Posterior vena cava (tissue), 2 donors: ENCODE results near the gene SMIM24. TPM values are rescaled to one million over a fixed set of nuclear protein-coding genes. Genes with fewer than 3 reads are reported as not detected.

Experiments
- DNase-seq: peaks from one replicate; pipeline ENCODE4 v3.0.0-alpha.2; 2020; ENCODE audit warnings: low spot score
- intact Hi-C, 2 donors: fragments of 100-400 bp; cut with DNase I; formaldehyde crosslinking; loops; one replicate each; pipeline versions ENCODE4 v1.14.1 to v1.14.2; 2022 to 2023
- total RNA-seq, 2 donors: library from RNA; stranded (reverse); fragmentation: NEBNext Ultra II Directional; extraction: Animal tissue kit (Norgen Biotek cat#: 25700); gene quantifications; one replicate each; pipeline ENCODE4 v1.2.1, GENCODE V29; 2021
- donor health status: DM: yes; HTN: yes; CAD: no.
- donor health status: DM: yes; HTN: yes; CAD: no.

SMIM24 gene
- total RNA-seq, 2 donors from 2014 or later = not detected

GRCh38 chr19:3478409-3479176, 1.7 kb downstream of the SMIM24 start:
- intact Hi-C loops = loop anchor here in 1 of 2 donors (5.0 kb wide), 1 partner anchor 156 kb away; no protein-coding TSS in a partner anchor
- DNase-seq = no peak

- intact Hi-C loops = loop anchor here in 1 of 2 donors (5.0 kb wide), 1 partner anchor 156 kb away; no protein-coding TSS in a partner anchor
- no peak for DNase-seq
Observed at GRCh38 chr19:3477951-3478350, 2.4 kb downstream of the SMIM24 start.

- intact Hi-C loops = loop anchor here in 1 of 2 donors (5.0 kb wide), 1 partner anchor 155 kb away; no protein-coding TSS in a partner anchor
- DNase-seq = no peak
Observed at GRCh38 chr19:3477506-3477905, 2.8 kb downstream of the SMIM24 start.

- intact Hi-C loops = loop anchor here in 1 of 2 donors (5.0 kb wide), 1 partner anchor 155 kb away; no protein-coding TSS in a partner anchor
- DNase-seq = no peak
Observed at GRCh38 chr19:3476830-3477229, 3.5 kb downstream of the SMIM24 start.

- DNase-seq = no peak
- intact Hi-C loops = loop anchor here in 1 of 2 donors (5.0 kb wide), 1 partner anchor 153 kb away; no protein-coding TSS in a partner anchor
Observed at GRCh38 chr19:3475449-3475848, 4.9 kb downstream of the SMIM24 start.

GRCh38 chr19:3474614-3475013, 5.7 kb downstream of the SMIM24 start:
- DNase-seq = no peak
- intact Hi-C loops = loop anchor here (5.0 kb wide), 2 partner anchors 42 to 152 kb away; no protein-coding TSS in a partner anchor

GRCh38 chr19:3474010-3474409, 6.3 kb downstream of the SMIM24 start:
- intact Hi-C loops = loop anchor here in 1 of 2 donors (5.0 kb wide), 1 partner anchor 42 kb away; no protein-coding TSS in a partner anchor

GRCh38 chr19:3471954-3472655, 8.2 kb downstream of the SMIM24 start:
- intact Hi-C loops = loop anchor here in 1 of 2 donors (2.0 to 5.0 kb wide), 2 partner anchors 40 to 147 kb away; no protein-coding TSS in a partner anchor
- DNase-seq = no peak

More at GRCh38 chr19:3474010-3474409, 6.3 kb downstream of the SMIM24 start:
- DNase-seq = no peak

GRCh38 chr19:3470500-3471128, 9.7 kb downstream of the SMIM24 start:
- intact Hi-C loops = loop anchor here in 1 of 2 donors (5.0 kb wide), 1 partner anchor 38 kb away; no protein-coding TSS in a partner anchor
- DNase-seq = no peak

- no peak for DNase-seq
- intact Hi-C loops = loop anchor here in 1 of 2 donors (5.0 kb wide), 1 partner anchor 38 kb away; no protein-coding TSS in a partner anchor
Observed at GRCh38 chr19:3469638-3470499, 10.5 kb downstream of the SMIM24 start.

- intact Hi-C loops = no loop called here
- no peak for DNase-seq
Observed at GRCh38 chr19:3468211-3468610, 12.1 kb downstream of the SMIM24 start.

- DNase-seq = no peak
- intact Hi-C loops = loop anchor here in 1 of 2 donors (1.0 kb wide), 1 partner anchor 143 kb away; no protein-coding TSS in a partner anchor
Observed at GRCh38 chr19:3467437-3468198, 12.7 kb downstream of the SMIM24 start.

GRCh38 chr19:3466635-3467034, 13.7 kb downstream of the SMIM24 start:
- intact Hi-C loops = loop anchor here in 1 of 2 donors (1.0 kb wide), 1 partner anchor 144 kb away; no protein-coding TSS in a partner anchor
- DNase-seq = no peak

- DNase-seq = no peak
- intact Hi-C loops = no loop called here
Observed at GRCh38 chr19:3465552-3465951, 14.8 kb downstream of the SMIM24 start.

- intact Hi-C loops = no loop called here
- no peak for DNase-seq
Observed at GRCh38 chr19:3464587-3465235, 15.6 kb downstream of the SMIM24 start.

GRCh38 chr19:3463714-3464586, 16.4 kb downstream of the SMIM24 start:
- DNase-seq = no peak
- intact Hi-C loops = no loop called here
